Measurements from ENCODE around the gene ZNF407. TPM values are rescaled to one million over a fixed set of nuclear protein-coding genes. Genes with fewer than 3 reads are reported as not detected.
A peak's percentile ranks its signal among the peaks of the same experiment; 100 is the strongest.

The ZNF407 gene
- total RNA-seq, result 10 to 100 TPM; 14.1 to 34.9 TPM
- polyA plus RNA-seq, result 1 to 10 TPM; 2.8 to 4.9 TPM
- long read RNA-seq, donor 1, full-length matches to known transcripts, result 9 of 9 reads
- long read RNA-seq, donor 1, partial matches to known transcripts, result 0 of 9 reads
- long read RNA-seq, donor 1, other reads (novel, unspliced or antisense), result 0 of 9 reads
- long read RNA-seq, donor 2, full-length matches to known transcripts, result 4 of 4 reads
- long read RNA-seq, donor 2, partial matches to known transcripts, result 0 of 4 reads
- long read RNA-seq, donor 2, other reads (novel, unspliced or antisense), result 0 of 4 reads
- long read RNA-seq, donor 3, full-length matches to known transcripts, result 5 of 5 reads
- long read RNA-seq, donor 3, partial matches to known transcripts, result 0 of 5 reads
- long read RNA-seq, donor 3, other reads (novel, unspliced or antisense), result 0 of 5 reads
- long read RNA-seq, donor 4, full-length matches to known transcripts, result 3 of 3 reads
- long read RNA-seq, donor 4, partial matches to known transcripts, result 0 of 3 reads
- long read RNA-seq, donor 4, other reads (novel, unspliced or antisense), result 0 of 3 reads
- long read RNA-seq, donor 5, full-length matches to known transcripts, result 10 of 10 reads
- long read RNA-seq, donor 5, partial matches to known transcripts, result 0 of 10 reads
- long read RNA-seq, donor 5, other reads (novel, unspliced or antisense), result 0 of 10 reads

GRCh38 chr18:74597662-74598349 lies at the start of gene ZNF407:
TSS of gene ZNF407 (plus strand) at chr18:74597870. CDS start at chr18:74631020, 33,150 bp downstream.
- WGBS, 2 donors, result 1% methylated on average over 51 to 64 of the region's 64 CpGs
- H3K27ac ChIP-seq (ENCODE audit: low read depth in 1 of 2, low read length in 1 of 2), result peak within 1 kb of the TSS; percentile 95 to 96
- peak within 1 kb of the TSS; percentile 93 to 98 for H3K9ac ChIP-seq (ENCODE audit: insufficient read depth in 1 of 2, low read length in 2 of 2)
- ATAC-seq (ENCODE audit: insufficient read depth, low FRiP score) (peak; percentile 93), DNase-seq (peak; percentile 94 to 97 (median 97))
- peaks cover 4 to 22% (median 6%) of the 10 kb centered on the region in 5 donors for H3K4me1 ChIP-seq (ENCODE audit: control insufficient read depth in 5 of 5, insufficient read depth in 5 of 5, low read length in 5 of 5)
- peak within 1 kb of the TSS; percentile 82 for H3K4me3 ChIP-seq
- H3K36me3 ChIP-seq (ENCODE audit: control insufficient read depth in 4 of 4, insufficient read depth in 4 of 4, low read length in 4 of 4), result peaks cover 0 to 5% (median 2%) of the 10 kb centered on the region in 4 donors
- TF ChIP-seq CTCF (IDR thresholded peaks at IDR 0.05; ENCODE audit: control extremely low read depth, extremely low read depth), result no peak
- no peaks in the 10 kb centered on the region for H3K27me3 ChIP-seq (ENCODE audit: control insufficient read depth in 3 of 3, insufficient read depth in 3 of 3, low read length in 2 of 3)
- H3K9me3 ChIP-seq (ENCODE audit: control insufficient read depth in 4 of 4, insufficient read depth in 3 of 4, low read length in 3 of 4), result no peaks in the 10 kb centered on the region

GRCh38 chr18:74549591-74550104 lies 48.0 kb upstream of the ZNF407 start:
- Histone ChIP-seq H3K4me3 (no peak overlapping the region), H3K4me1 (ENCODE audit: control insufficient read depth in 5 of 5, insufficient read depth in 5 of 5, low read length in 5 of 5) (peaks cover 0 to 10% (median 0%) of the 10 kb centered on the region in 5 donors), H3K27me3 (ENCODE audit: control insufficient read depth in 3 of 3, insufficient read depth in 3 of 3, low read length in 2 of 3) (no peaks in the 10 kb centered on the region), H3K9me3 (ENCODE audit: control insufficient read depth in 4 of 4, insufficient read depth in 3 of 4, low read length in 3 of 4) (peaks cover 0 to 5% (median 3%) of the 10 kb centered on the region in 4 donors), H3K9ac (ENCODE audit: insufficient read depth in 1 of 2, low read length in 2 of 2) (no peak overlapping the region), H3K27ac (ENCODE audit: low read depth in 1 of 2, low read length in 1 of 2) (no peak overlapping the region), H3K36me3 (ENCODE audit: control insufficient read depth in 4 of 4, insufficient read depth in 4 of 4, low read length in 4 of 4) (no peaks in the 10 kb centered on the region)
- DNase-seq (no peak), ATAC-seq (ENCODE audit: insufficient read depth, low FRiP score) (no peak)
- no peak for TF ChIP-seq CTCF (IDR thresholded peaks at IDR 0.05; ENCODE audit: control extremely low read depth, extremely low read depth)
- 93 to 98% methylated on average over 1 of the region's 1 CpG for WGBS, 2 donors

- no peaks in the 10 kb centered on the region for H3K27me3 ChIP-seq (ENCODE audit: control insufficient read depth in 3 of 3, insufficient read depth in 3 of 3, low read length in 2 of 3)
- TF ChIP-seq CTCF (IDR thresholded peaks at IDR 0.05; ENCODE audit: control extremely low read depth, extremely low read depth), result no peak
- no peak overlapping the region for H3K4me3 ChIP-seq
- ATAC-seq (ENCODE audit: insufficient read depth, low FRiP score) (no peak), DNase-seq (no peak)
- H3K9ac ChIP-seq (ENCODE audit: insufficient read depth in 1 of 2, low read length in 2 of 2), result no peak overlapping the region
- H3K36me3 ChIP-seq (ENCODE audit: control insufficient read depth in 4 of 4, insufficient read depth in 4 of 4, low read length in 4 of 4), result no peaks in the 10 kb centered on the region
- peaks cover 0 to 5% (median 3%) of the 10 kb centered on the region in 4 donors for H3K9me3 ChIP-seq (ENCODE audit: control insufficient read depth in 4 of 4, insufficient read depth in 3 of 4, low read length in 3 of 4)
- H3K4me1 ChIP-seq (ENCODE audit: control insufficient read depth in 5 of 5, insufficient read depth in 5 of 5, low read length in 5 of 5), result peaks cover 0 to 10% (median 0%) of the 10 kb centered on the region in 5 donors
- no peak overlapping the region for H3K27ac ChIP-seq (ENCODE audit: low read depth in 1 of 2, low read length in 1 of 2)
- WGBS, 2 donors, result 93 to 95% methylated on average over 6 of the region's 6 CpGs
Measured at GRCh38 chr18:74550886-74551285, 46.8 kb upstream of the ZNF407 start.
